ENCODE data around the gene SH3RF3.

SH3RF3 gene

DNA sequence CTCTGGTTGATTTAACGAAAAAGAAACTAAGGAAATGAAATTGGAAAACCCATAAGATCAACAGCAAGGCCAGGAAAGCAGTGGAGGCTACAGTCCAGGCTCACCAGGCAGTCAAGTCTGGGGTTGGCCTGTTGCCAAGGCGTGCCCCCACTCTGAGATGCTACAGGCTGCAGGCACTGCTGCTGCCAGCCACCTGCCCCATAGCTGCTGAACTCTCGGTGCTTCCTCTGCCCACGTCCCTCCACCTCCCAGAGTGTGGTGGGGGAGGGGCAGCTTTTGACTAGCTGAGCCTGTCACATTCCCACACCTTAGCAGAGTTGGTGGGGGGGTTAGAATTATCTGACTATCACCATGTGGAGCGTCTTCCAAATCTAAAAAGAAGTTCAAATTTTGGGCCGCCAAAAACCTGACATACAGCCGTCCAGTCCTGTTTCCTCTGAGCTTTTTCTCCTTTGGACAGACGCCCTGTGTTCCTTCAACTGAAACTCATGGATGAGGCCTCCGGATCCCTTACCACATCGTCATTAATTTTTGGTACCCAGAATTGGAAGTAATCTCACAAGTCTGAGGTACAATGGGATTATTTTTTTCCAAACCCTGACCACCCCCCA is 3.9 kb upstream of the SH3RF3 start:
- TF ChIP-seq, protein P1, sequence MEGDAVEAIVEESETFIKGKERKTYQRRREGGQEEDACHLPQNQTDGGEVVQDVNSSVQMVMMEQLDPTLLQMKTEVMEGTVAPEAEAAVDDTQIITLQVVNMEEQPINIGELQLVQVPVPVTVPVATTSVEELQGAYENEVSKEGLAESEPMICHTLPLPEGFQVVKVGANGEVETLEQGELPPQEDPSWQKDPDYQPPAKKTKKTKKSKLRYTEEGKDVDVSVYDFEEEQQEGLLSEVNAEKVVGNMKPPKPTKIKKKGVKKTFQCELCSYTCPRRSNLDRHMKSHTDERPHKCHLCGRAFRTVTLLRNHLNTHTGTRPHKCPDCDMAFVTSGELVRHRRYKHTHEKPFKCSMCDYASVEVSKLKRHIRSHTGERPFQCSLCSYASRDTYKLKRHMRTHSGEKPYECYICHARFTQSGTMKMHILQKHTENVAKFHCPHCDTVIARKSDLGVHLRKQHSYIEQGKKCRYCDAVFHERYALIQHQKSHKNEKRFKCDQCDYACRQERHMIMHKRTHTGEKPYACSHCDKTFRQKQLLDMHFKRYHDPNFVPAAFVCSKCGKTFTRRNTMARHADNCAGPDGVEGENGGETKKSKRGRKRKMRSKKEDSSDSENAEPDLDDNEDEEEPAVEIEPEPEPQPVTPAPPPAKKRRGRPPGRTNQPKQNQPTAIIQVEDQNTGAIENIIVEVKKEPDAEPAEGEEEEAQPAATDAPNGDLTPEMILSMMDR (IDR thresholded peaks at IDR 0.05; ENCODE audit: control insufficient read depth, insufficient read depth, low read depth, low read length, missing control alignments), result no peak

DNA sequence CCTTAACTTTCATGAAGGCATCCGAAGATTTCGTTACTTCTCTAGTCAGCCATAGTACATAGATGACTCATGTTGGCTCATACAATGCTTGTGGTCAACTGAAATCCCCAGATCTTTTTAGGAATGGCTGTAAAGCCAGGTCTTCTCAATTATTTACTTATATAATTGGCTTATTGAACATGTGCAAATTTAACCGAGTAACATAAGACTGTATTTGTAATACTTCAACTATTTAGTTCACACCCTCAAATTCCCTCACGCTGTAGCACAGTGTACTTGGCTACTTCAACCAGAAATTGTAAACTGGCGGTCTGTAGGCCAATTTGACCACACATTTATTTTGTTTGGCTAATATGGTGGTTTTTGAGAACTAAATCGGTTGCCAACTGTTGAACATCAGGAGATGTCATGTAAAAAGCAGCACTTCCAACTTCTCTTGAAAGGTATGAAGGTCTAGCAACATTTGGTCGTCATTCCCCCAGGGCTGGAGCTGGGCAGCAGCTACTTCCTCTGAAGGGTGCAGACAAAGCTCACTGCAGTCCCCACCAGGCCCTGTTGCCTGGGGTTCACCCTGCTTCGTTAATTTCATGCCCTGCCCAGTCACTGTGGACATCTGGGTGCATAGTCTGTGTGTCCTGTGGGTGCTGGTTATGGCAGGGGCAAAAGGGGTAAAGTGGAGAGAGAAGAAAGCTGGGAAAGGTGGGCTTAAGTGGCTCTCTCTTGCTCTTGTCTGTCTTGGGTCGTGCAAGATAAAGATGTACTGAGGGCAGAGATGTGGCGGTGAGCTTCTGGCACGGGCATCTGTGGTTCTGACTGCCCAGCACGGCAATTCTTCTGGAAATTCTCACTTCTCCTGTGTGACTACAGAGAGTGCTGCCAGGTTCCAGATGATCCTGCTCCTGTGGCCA is 3.2 kb upstream of the SH3RF3 start:
- DNase-seq (ENCODE audit: low read depth), result peak; percentile 95
- no peak overlapping the region; the same call in none of the 2 replicates for H3K4me3 ChIP-seq (ENCODE audit: control insufficient read depth, low read depth, low read length)
- TF ChIP-seq, protein P1 (IDR thresholded peaks at IDR 0.05; ENCODE audit: control insufficient read depth, insufficient read depth, low read depth, low read length, missing control alignments), result no peak

More for the DNA sequence above, 3.9 kb upstream of the SH3RF3 start:
- no peak overlapping the region for H3K4me3 ChIP-seq (ENCODE audit: control insufficient read depth, low read depth, low read length)
- DNase-seq (ENCODE audit: low read depth), result no peak

DNA sequence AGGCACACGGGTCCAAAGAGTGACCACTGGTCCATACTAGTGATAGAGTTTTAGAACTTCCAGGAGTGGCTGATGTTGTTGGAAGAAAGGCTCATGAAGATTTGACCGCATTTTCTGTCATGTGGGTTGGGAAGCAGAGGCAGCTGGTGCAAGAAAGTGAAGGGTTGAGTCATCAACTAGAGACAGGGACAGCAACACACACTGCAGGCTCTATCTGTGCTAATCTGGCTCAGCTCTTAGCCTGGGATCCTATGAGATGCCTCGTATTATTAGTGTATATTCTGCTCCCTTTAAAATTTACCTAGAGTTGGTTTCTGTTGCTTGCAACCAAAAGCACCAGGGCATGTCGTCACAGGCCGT is 2.5 kb upstream of the SH3RF3 start:
- peak; percentile 80 for DNase-seq (ENCODE audit: low read depth)

DNA sequence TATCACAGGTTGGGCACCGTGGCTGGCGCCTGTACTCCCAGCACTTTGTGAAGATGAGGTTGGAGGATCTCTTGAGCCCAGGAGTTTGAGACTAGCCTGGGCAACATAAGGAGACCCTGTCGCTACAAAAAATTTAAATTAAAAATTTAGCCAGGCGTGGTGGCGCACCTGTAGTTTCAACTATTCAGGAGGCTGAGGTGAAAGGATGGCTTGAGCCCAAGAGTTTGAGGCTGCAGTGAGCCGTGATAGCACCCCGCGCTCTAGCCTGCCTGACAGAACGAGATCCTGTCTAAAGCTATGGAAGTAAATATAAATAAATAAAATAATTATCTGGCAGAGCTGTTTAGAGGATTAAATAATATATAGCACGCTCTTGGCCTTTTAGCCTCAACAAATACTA is 1.4 kb upstream of the SH3RF3 start:
- TF ChIP-seq, protein P1 (IDR thresholded peaks at IDR 0.05; ENCODE audit: control insufficient read depth, insufficient read depth, low read depth, low read length, missing control alignments), result no peak
- no peak for DNase-seq (ENCODE audit: low read depth)
- H3K4me3 ChIP-seq (ENCODE audit: control insufficient read depth, low read depth, low read length), result no peak overlapping the region

More for the DNA sequence above, 2.5 kb upstream of the SH3RF3 start:
- no peak overlapping the region; the same call in 1 of the 2 replicates for H3K4me3 ChIP-seq (ENCODE audit: control insufficient read depth, low read depth, low read length)
- TF ChIP-seq, protein P1 (IDR thresholded peaks at IDR 0.05; ENCODE audit: control insufficient read depth, insufficient read depth, low read depth, low read length, missing control alignments), result no peak

DNA sequence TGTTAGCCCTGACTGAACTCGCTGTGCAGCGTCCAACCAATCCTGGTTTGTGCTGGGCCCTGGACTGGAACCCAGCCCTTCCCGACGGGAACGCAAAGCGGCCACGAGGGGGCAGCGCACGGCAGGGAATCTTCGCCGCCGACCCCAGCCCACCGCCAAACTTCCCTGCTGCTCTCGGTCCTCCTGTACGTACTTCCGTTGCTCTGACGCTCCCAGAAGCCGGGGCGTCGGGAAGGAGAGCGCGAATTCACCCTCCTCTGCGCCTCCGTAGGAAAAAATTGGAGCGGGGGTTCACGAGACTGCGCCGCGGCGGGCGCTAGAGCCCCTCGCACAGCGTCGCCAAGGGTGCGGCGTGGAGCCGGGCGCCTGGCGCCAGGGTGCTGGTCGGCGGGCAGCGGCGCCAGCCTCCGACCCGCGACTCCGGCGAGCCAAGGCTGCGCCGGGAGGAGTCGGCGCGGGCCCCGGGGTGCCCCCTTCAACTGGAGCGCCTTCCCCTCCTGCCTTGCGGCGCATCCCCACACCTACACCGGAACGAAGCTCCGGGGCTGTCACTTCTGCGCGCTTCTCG is 873 bp upstream of the SH3RF3 start:
- TF ChIP-seq, protein P1 (IDR thresholded peaks at IDR 0.05; ENCODE audit: control insufficient read depth, insufficient read depth, low read depth, low read length, missing control alignments), result peak; percentile 93
- peak overlapping the region; percentile 78 for H3K4me3 ChIP-seq (ENCODE audit: control insufficient read depth, low read depth, low read length)
- peak; percentile 50 for DNase-seq (ENCODE audit: low read depth)

DNA sequence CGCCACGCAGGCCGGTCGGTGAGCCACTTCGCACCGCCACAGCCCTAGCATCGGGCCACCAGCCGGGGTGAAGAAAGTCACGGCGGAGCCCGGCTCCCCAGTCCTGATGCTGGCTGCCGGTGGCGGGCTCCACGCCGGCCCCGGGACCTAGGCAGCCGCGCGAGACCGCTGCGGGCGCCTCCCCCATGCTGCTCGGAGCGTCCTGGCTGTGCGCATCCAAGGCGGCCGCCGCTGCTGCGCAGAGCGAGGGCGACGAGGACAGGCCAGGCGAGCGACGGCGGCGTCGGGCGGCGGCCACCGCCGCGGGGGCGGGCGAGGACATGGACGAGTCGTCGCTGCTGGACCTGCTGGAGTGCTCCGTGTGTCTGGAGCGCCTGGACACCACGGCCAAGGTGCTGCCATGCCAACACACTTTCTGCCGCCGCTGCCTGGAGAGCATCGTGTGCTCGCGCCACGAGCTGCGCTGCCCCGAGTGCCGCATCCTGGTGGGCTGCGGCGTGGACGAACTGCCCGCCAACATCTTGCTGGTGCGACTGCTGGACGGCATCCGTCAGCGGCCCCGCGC is 433 bp downstream of the SH3RF3 start:
- DNase-seq (ENCODE audit: low read depth), result no peak

More for the DNA sequence above, 433 bp downstream of the SH3RF3 start:
- TF ChIP-seq, protein P1 (IDR thresholded peaks at IDR 0.05; ENCODE audit: control insufficient read depth, insufficient read depth, low read depth, low read length, missing control alignments), result no peak
- H3K4me3 ChIP-seq (ENCODE audit: control insufficient read depth, low read depth, low read length), result peak overlapping the region; percentile 78
